Stimulated activated CD4-positive, alpha-beta T cell treated with anti-CD3 and anti-CD28 coated beads, Interleukin-2, amount 100 ng/mL, for 4 hours (primary cell): ENCODE data around the gene NISCH.
A peak's percentile ranks its signal among the peaks of the same experiment; 100 is the strongest.

Experiments
- DNase-seq: peaks from one replicate; pipeline ENCODE4 v3.0.0-alpha.2; 2020; ENCODE audit warnings: low read depth

The NISCH gene

GRCh38 chr3:52455283-52456168, at the start of gene NISCH:
NISCH (plus strand) TSS chr3:52455604; CDS start chr3:52455642, 38 bp downstream.
- DNase-seq, result peak; percentile 95

- no peak for DNase-seq
These were observed 49.2 kb upstream of the NISCH start for GRCh38 chr3:52406231-52406661.

- DNase-seq, result no peak
These were observed 48.5 kb upstream of the NISCH start for GRCh38 chr3:52406791-52407510.

- no peak for DNase-seq
These were observed 47.6 kb upstream of the NISCH start for GRCh38 chr3:52407779-52408178.

- no peak for DNase-seq
These were observed 46.9 kb upstream of the NISCH start for GRCh38 chr3:52408466-52408865.

GRCh38 chr3:52415800-52416199, 39.6 kb upstream of the NISCH start:
- no peak for DNase-seq

GRCh38 chr3:52420388-52420787, 35.0 kb upstream of the NISCH start:
- DNase-seq, result no peak

GRCh38 chr3:52422669-52423068, 32.7 kb upstream of the NISCH start:
- DNase-seq, result no peak

- DNase-seq, result no peak
These were observed 32.2 kb upstream of the NISCH start for GRCh38 chr3:52423173-52423572.

GRCh38 chr3:52428151-52429005, 27.0 kb upstream of the NISCH start:
- DNase-seq, result peak; percentile 14

GRCh38 chr3:52429031-52429430, 26.4 kb upstream of the NISCH start:
- no peak for DNase-seq

- no peak for DNase-seq
These were observed 25.5 kb upstream of the NISCH start for GRCh38 chr3:52429779-52430415.

- DNase-seq, result no peak
These were observed 25.0 kb upstream of the NISCH start for GRCh38 chr3:52430416-52430810.

GRCh38 chr3:52431459-52432223, 23.8 kb upstream of the NISCH start:
- DNase-seq, result no peak

GRCh38 chr3:52432225-52432624, 23.2 kb upstream of the NISCH start:
- no peak for DNase-seq

GRCh38 chr3:52432691-52433141, 22.7 kb upstream of the NISCH start:
- no peak for DNase-seq

- DNase-seq, result no peak
These were observed 21.9 kb upstream of the NISCH start for GRCh38 chr3:52433328-52433995.

GRCh38 chr3:52433996-52434479, 21.4 kb upstream of the NISCH start:
- no peak for DNase-seq

GRCh38 chr3:52434491-52435115, 20.8 kb upstream of the NISCH start:
- DNase-seq, result no peak
